Measurements from ENCODE around the gene APOB. TPM values are rescaled to one million over a fixed set of nuclear protein-coding genes. Genes with fewer than 3 reads are reported as not detected.
A peak's percentile ranks its signal among the peaks of the same experiment; 100 is the strongest.

Gene APOB
- total and polyA plus RNA-seq, 2 of the 8 experiments (the other 6 are each of a cell fraction or from before 2014, with no cell fraction given), result 0.15 to 0.61 TPM

DNA sequence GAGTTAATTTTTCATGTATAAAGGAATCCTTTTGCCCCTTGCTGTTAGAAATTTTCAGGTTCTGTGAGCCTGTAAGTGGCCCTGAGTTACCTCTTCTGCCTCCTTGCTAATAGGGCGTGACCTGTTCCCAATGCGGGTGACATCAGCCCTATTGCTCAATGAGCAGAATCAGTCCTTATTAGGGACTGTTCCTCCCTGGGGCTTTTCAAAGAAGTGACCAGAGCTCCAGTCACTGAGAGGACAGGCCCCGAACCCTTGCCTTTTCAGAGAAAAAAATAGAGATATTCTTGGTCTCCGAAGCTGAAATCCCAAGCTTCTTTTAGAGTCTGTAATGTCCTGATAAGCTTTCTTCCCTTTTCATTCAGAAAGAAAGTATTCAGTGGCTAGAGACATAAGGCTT is 8.2 kb upstream of the APOB start:
- 84% methylated on average over 4 of the region's 4 CpGs; no CpG with 5 or more reads in 1 of the 2 experiments for WGBS, 2 experiments (ENCODE audit: extremely low coverage in 1 of 2, insufficient coverage in 1 of 2, insufficient read length in 1 of 2, insufficient replicate concordance in 2 of 2, low coverage in 1 of 2, low lambda C conversion rate in 2 of 2, missing lambda C conversion rate in 1 of 2)
- FAIRE-seq, result no peak
- no peak overlapping the region for H2BK5ac ChIP-seq (ENCODE audit: low read depth, low read length)
- H2BK20ac ChIP-seq (ENCODE audit: low read length), result no peak overlapping the region
- H3K27me3 ChIP-seq (replicated peaks in 1 of 4; ENCODE audit: control insufficient read depth in 3 of 4, extremely low read depth in 1 of 4, insufficient read depth in 3 of 4, low read length in 3 of 4), result no peaks in the 10 kb centered on the region
- CTCF ChIA-PET (ENCODE audit: partially characterized antibody), result interaction anchor here (0.6 to 2.6 kb wide), 5 partner anchors 9 to 786 kb away, joined by 3 to 7 read pairs (median 4); partner anchors contain the start of gene APOB
- H3K79me2 ChIP-seq (ENCODE audit: control insufficient read depth in 1 of 2, insufficient read depth in 2 of 2, low read length in 2 of 2), result no peaks in the 10 kb centered on the region
- peak in 1 of 2 experiments; percentile 2 for DNase-seq (ENCODE audit: low read depth in 1 of 2, low spot score in 2 of 2)
- no peak overlapping the region for H3K9ac ChIP-seq (replicated peaks in 1 of 4; ENCODE audit: extremely low read depth in 1 of 4, low read depth in 3 of 4, low read length in 3 of 4)
- H2AFZ ChIP-seq (ENCODE audit: low read length), result no peak overlapping the region
- no peak overlapping the region for H2BK12ac ChIP-seq (ENCODE audit: low read depth, low read length)
- no peak overlapping the region for H4K91ac ChIP-seq (replicated peaks; ENCODE audit: insufficient read length, low read length)
- H2BK120ac ChIP-seq (replicated peaks; ENCODE audit: low read depth, low read length), result no peak overlapping the region
- H4K5ac ChIP-seq (ENCODE audit: insufficient read length, low read depth, low read length), result no peak overlapping the region
- H3K14ac ChIP-seq (ENCODE audit: insufficient read length), result no peak overlapping the region
- POLR2A ChIA-PET (ENCODE audit: partially characterized antibody), result no interaction called here
- no peak overlapping the region for H3K56ac ChIP-seq (replicated peaks; ENCODE audit: insufficient read length, low read depth, low read length)
- H3K9me3 ChIP-seq (ENCODE audit: insufficient read depth in 2 of 2, low read depth in 1 of 2, low read length in 1 of 2), result no peaks in the 10 kb centered on the region
- no peak overlapping the region for H3K4ac ChIP-seq (replicated peaks; ENCODE audit: insufficient read length, low read depth, low read length)
- H3K4me3 ChIP-seq (ENCODE audit: extremely low read depth in 1 of 4, insufficient read depth in 2 of 4, low read depth in 3 of 4, low read length in 4 of 4), result no peak overlapping the region
- H2BK15ac ChIP-seq (ENCODE audit: low read length), result no peak overlapping the region
- no peaks in the 10 kb centered on the region for H4K20me1 ChIP-seq (replicated peaks in 1 of 2; ENCODE audit: control insufficient read depth in 1 of 2, insufficient read depth in 2 of 2, low read length in 2 of 2)
- no peak overlapping the region for H4K8ac ChIP-seq (ENCODE audit: extremely low read depth, insufficient read depth, low read length)
- H3K4me2 ChIP-seq (ENCODE audit: insufficient read depth in 1 of 2, low read depth in 2 of 2, low read length in 2 of 2), result no peak overlapping the region
- H3K36me3 ChIP-seq (ENCODE audit: control insufficient read depth in 2 of 4, insufficient read depth in 4 of 4, low read length in 3 of 4), result no peaks in the 10 kb centered on the region
- no peaks in the 10 kb centered on the region for H3K79me1 ChIP-seq (ENCODE audit: low read depth, low read length)
- no peak overlapping the region for H3K23ac ChIP-seq (ENCODE audit: insufficient read length)
- TF ChIP-seq TAF7 (optimal IDR thresholded peaks at IDR 0.05; ENCODE audit: borderline replicate concordance, low read depth, low read length) (no peak), SIX5 (IDR thresholded peaks at IDR 0.05; ENCODE audit: low read depth, low read length) (no peak), SRF (IDR thresholded peaks at IDR 0.05; ENCODE audit: low read depth, low read length) (peak; percentile 57; the same call in 1 of the 2 replicates), CEBPB (IDR thresholded peaks at IDR 0.05; ENCODE audit: low read depth, low read length) (peak; percentile 77), CHD2 (IDR thresholded peaks at IDR 0.05; ENCODE audit: low read length) (no peak)
- H3K23me2 ChIP-seq (ENCODE audit: low read depth, low read length), result no peaks in the 10 kb centered on the region
- H3K4me1 ChIP-seq (replicated peaks in 1 of 4; ENCODE audit: control insufficient read depth in 3 of 4, insufficient read depth in 4 of 4, low read length in 3 of 4), result peaks cover 0 to 9% (median 6%) of the 10 kb centered on the region in 4 experiments; a peak in 4 of 7 replicates
- H3K18ac ChIP-seq (ENCODE audit: extremely low read depth, low read length), result no peak overlapping the region
- H3K27ac ChIP-seq (ENCODE audit: low read depth, low read length), result no peak overlapping the region
- H2AK5ac ChIP-seq (ENCODE audit: low read depth, low read length), result no peak overlapping the region

All from H1 (cell line).